HL-60 (cell line): ENCODE measurements around the gene SLC25A41.

Source experiments
- CTCF ChIP-seq: IDR thresholded peaks from one replicate; pipeline ENCODE4 v1.5.1; 2011; ENCODE audit warnings: low read length, control low read depth, inconsistent platforms; ENCODE audit not compliant: insufficient read depth
- GABPA ChIP-seq: IDR thresholded peaks from 2 replicates; pipeline ENCODE4 v1.6.1; 2012; ENCODE audit warnings: low read depth
- REST ChIP-seq: IDR thresholded peaks from 2 replicates; pipeline ENCODE4 v1.6.1; 2012; ENCODE audit warnings: low read depth; ENCODE audit not compliant: insufficient replicate concordance

- no peak for TF ChIP-seq CTCF
- TF ChIP-seq REST = no peak
- no peak for TF ChIP-seq GABPA
Measured at GRCh38 chr19:6383188-6383587, 50.4 kb downstream of the SLC25A41 start.
